HEK293T (cell line): ENCODE results near the gene LILRB5.
"Not testable (repeated sequence)": the region's sequence is repeated elsewhere in the genome, so short reads cannot be mapped to it uniquely, and the experiment has no call there.

Source experiments
- ELF4 ChIP-seq: fragments of 450-650 bp; IDR thresholded peaks from 2 replicates; pipeline ENCODE4 v1.6.1; 2017; ENCODE audit warnings: antibody characterized with exemption
- FOXA1 ChIP-seq: fragments of 450-650 bp; IDR thresholded peaks from 2 replicates; pipeline ENCODE4 v1.6.1; 2016; ENCODE audit warnings: mild to moderate bottlenecking
- LEF1 ChIP-seq: fragments of 450-650 bp; IDR thresholded peaks from 2 replicates; pipeline ENCODE4 v1.6.1; 2017; ENCODE audit warnings: mild to moderate bottlenecking, borderline replicate concordance
- SP1 ChIP-seq: fragments of 450-650 bp; IDR thresholded peaks from 2 replicates; pipeline ENCODE4 v1.6.1; 2017

DNA sequence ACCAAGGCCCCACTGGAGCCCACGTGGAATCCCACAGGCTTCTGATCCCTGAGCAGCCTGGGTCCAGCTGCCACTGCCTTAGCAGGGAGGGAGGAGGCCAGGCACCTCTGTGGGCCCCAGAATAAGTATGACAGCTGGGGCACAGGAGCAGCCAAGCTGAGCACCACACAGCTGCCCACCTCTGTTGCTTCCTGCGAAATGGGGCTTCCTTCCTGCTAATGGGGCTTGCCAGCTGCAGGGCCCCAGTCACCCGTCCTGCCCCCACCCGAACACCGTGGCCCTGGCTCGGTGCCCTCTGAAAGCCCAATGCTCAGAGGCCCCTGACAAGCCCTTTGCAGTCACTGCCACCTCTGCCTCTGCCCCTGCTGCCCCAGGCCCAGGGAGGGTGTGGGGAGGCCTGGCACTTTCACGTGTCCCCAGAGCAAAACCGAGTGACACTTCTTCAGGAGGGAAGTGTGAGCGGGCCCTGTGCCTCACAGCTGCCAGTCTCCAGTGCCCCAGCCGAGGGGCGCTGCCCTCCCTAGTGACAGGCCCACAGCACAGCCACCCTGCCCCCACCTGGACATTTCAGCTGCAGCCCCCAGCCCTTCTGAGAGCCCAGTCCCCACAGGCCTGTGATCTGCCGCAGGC lies 28.5 kb upstream of the LILRB5 start:
- not testable (repeated sequence) for TF ChIP-seq LEF1, FOXA1, SP1, ELF4
